GM15510 (cell line): ENCODE data around the gene HUWE1.

Experiments used
- POLR2A ChIP-seq: IDR thresholded peaks from 3 replicates; pipeline ENCODE4 v1.6.1; 2011; ENCODE audit warnings: borderline replicate concordance; ENCODE audit not compliant: insufficient read length; ENCODE audit errors: extremely low read depth

HUWE1 gene

DNA sequence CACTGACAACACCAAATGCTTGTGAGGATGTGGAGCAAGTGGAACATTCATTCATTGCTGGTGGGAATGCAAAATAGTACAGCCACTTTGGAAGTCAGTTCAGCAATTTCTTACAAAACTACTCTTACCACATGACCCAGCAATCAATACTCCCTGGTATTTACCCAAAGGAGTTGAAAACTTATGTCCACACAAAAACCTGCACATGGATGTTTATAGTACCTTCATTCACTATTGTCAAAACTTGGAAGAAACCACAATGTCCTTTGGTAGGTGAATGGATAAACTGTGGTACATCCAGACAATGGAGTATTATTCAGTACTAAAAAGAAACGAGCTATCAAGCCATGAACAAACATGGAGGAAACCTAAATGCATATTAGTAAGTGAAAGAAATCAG is 27.5 kb downstream of the HUWE1 start:
- no peak for TF ChIP-seq POLR2A

DNA sequence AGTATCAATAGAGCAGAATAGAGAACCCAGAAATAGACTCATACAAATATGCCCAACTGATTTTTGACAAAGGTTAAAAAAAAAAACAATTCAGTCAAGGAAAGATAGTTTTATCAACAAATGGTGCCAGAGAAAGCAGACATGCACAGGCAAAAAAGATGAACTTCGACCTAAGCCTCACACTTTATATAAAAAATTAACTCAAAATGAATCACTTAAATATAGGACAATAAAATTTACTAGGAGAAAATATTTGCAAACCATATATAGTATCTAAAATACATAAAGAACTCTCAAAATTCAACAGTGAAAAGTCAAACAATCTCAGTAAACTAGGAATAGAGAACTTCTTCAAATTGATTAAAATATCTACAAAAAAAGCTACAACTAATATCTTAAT is 29.7 kb downstream of the HUWE1 start:
- TF ChIP-seq POLR2A: no peak

DNA sequence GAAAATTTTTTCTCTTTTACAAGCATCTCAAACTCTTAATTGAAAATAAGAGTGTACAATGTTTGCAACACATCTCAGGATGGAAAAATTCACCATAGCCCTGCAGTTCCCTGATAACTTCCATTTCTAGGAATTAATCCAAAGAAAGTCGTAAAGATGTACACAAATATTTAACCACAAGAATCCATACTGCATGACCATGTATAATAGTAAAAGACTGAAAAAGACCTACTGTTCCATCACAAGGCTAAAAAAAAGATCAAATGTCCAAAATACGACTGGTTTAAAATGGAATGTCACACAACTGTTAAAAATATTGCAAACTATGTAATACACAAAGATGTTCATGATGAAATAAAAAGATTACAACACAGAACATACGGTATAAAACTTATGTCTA is 32.1 kb downstream of the HUWE1 start:
- no peak for TF ChIP-seq POLR2A

DNA sequence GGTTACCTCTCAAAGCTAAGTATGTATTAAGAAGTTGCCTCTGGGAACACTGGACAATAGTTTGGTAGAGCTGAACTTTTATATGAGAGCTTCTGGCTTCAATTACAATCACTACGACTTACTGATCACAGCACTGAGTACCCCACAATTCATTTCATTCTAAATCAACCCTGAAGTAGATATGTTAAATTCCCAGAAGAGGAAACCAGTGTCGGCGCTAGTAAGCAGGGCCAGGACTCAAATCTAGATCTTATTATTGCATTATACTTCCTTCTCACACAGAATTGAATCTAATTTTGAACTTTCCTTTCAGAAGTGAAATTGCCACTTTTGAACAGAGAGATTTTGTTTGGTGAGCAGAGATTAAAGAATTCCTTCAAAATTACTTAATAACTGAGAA is 41.8 kb downstream of the HUWE1 start:
- TF ChIP-seq POLR2A: no peak

DNA sequence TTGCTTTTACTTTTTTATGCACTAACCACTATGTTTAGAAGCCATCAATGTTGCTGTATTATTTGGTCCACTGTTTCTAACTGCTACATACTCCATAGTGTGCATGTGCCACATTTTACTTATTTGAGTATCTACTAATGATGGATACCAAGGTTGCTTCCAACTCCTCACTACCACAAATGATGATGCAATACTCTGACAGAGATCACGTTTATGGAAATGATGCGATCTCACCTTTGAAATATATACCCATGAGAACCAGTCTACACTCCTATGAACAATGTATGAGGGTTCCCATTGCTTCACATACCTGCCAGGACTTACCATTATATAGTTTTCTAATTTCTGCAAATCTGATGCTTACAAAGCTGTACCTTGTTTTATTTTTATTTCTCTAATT is 44.2 kb downstream of the HUWE1 start:
- no peak for TF ChIP-seq POLR2A

DNA sequence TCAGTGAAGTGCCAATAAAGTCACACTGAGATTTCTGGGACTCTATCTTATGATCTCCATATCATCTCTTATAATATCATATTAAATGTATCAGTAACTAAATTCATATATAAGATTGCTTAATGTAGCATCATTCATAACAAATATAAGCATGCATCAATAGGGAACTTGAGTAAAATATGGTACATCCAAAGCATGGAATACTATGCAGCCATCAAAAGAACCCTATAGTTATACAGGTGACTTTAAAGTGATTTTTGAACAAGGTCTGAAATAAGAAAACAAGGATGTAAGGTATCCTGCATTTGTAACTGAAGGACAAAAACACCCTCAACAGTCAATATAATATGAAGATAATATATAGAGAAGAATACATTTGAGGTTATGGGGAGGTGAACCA is 47.3 kb downstream of the HUWE1 start:
- no peak for TF ChIP-seq POLR2A

DNA sequence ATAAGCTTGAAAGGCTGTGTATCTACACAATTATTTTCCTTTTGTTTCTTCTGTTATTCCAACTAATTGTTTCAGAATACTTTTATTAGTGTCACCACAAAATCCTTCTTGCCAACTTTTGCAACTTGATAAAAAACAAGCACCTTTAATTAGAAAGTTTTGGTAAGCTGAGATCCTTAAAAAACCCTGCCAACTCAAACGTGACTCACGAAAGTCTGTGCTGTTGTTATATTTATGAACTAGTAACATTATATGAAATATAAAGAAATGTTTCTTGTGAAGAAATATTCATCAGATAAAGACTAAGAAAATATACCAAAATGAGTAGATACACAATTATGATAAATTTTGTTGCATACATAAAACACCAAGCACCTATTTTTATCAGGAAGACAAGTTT is 49.0 kb downstream of the HUWE1 start:
- TF ChIP-seq POLR2A: no peak

DNA sequence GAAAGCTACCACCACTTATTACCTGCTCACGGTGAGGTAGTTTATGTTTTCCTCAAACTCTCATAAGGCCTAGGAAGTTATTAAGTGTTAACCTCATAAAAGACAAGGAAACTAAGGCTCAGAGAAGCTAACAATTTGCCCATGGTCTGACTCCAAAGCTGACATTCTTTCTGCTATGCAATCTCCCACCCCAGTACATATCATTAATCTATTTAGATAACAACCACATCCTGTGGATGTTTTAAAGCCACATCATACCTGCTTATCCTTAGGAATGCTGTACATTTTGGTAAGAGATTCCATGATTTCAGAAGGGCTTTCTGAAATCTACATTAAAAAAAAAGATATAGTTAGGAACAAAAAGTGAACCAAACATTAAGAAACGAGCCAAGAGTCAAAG is 55.4 kb downstream of the HUWE1 start:
- no peak for TF ChIP-seq POLR2A

DNA sequence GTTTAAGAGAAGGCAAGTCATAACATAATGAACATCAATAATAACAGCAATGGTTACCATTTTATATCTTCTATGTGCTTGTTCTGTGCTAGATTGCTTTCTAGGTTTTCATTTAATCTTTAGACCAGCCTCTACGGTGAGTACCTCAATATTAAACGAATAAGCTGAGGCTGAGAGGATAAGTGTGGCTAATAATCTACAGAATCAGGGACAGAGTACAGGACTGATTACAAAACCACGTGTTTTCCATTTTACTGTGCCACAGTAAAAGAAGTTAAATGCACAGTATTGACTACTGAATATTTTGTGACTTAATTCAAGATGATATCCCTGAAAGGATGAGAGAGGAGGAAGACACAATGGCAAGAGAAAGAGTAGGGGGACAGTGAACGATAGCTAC is 56.3 kb downstream of the HUWE1 start:
- no peak for TF ChIP-seq POLR2A

DNA sequence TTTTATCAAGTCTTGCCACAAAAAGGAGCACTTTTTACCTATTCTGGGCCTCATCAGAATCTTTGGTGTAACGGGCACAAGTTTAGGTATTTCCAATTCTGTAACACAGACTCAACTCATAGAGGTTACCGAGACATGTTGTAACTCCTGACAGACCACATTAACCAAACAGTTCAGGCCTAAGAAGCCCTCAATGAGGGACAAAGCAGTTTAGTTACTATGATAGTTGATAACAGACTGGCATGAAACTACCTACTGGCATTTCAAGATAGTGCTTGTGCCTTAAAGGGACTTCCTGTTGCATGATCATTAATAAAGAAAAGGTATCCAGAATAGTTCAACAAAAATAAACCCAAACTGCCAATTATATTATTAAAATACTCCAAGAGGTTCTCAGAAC is 64.1 kb downstream of the HUWE1 start:
- no peak for TF ChIP-seq POLR2A

DNA sequence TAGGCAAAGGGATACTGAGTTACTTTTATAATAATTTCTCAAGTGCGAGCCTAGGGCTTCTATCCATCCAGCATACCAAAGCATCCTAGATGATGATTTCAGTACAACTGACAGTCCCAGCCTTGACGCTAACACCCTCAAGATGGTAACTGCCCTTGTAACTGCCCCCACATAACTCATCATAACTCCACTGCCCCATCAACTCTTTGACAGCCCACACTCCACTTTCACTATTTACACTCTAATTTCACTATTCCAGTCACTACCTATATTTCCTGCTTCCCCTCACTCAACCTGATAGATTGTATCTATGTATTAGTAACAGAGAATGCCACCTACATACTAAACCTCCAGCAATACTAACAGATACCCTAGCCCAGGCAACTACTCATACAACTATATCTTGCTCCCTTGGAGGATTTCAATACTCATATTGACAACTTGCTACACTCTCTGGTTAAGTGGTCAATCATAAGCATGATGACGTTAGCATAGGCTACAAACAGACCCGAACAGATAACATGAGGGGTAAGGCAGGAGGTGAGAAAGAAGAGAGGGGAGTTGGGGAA is 65.0 kb downstream of the HUWE1 start:
- TF ChIP-seq POLR2A: no peak

DNA sequence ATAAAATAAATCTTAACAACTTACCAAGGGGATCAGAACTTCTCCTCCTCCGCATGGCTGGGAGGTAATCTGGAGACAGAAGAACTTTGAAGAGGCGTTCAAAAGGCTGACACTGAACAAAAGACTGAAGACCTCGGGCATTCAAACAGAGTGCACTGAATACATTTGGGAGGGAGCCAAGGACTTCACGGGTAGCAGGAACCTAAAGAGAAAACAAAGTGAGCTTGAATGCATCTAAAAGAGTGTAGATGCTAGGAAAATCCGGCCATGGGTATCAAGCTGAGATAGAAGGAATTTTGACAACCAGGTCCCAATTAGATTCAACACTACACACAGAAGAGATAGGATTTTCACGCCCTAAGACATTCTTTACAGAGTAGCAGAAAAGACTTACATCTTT is 69.6 kb downstream of the HUWE1 start:
- TF ChIP-seq POLR2A: no peak

DNA sequence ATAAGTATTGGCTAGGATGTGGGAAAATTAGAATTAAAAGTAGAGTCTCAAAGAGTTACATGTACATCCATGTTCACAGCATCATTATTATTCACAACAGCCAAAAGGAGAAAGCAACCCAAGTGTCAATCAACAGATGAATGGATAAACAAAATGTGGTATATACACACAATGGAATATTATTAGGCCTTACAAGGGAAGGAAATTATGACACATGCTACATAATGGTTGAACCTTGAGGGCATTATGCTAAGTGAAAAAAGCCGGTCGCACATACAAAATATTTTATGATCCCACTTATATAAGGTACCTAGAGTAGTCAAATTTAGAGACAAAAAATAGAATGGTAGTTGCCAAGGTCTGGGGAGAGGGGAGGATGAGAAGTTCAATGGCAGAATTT is 80.1 kb downstream of the HUWE1 start:
- no peak for TF ChIP-seq POLR2A

DNA sequence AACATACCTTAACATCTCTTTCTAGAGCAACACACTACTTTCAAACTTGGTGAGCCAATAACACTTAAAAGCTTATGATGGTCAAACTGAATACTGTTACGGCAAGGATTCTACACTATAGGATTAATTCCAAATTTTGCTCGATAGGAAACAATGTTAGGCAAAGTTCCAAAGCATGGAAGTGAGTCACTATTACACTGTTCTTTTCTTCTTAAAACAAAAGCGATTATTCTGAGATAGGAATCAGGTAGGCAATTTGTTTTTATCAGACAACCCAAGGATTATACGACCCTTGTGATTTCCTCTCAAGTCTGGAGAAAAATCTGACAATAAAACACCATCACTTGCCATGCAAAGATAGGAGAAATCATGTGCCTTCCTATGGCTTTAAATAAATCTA is 81.5 kb downstream of the HUWE1 start:
- TF ChIP-seq POLR2A: no peak

DNA sequence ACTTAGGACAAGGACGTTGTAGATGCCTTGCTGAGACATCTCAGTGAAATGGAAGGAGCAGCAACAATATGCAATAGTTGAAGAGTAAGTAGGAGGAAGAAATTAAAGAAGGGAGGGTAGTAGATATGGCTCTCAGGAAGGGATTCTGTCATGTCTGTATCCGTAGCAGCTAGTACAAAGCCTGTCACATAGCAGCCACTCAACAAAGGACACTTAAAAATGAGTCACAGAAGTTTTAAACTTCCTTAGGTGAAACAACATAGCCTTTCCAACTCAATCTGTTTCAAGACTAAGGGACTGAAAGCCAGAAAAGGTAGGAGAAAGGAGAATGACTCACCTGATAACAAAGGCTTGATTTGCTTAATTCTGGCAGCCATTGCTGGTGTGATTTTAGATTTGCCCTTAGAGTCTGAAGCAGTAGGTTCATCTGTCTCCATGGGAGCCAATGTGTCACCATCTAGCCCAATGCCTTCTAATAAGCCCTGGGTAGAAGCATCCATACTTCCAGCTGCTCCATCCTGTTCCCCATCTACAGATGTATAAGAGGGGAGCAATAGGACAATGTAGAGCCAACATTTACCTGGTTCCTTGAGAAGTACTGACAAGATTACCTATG is 86.6 kb downstream of the HUWE1 start:
- no peak for TF ChIP-seq POLR2A

DNA sequence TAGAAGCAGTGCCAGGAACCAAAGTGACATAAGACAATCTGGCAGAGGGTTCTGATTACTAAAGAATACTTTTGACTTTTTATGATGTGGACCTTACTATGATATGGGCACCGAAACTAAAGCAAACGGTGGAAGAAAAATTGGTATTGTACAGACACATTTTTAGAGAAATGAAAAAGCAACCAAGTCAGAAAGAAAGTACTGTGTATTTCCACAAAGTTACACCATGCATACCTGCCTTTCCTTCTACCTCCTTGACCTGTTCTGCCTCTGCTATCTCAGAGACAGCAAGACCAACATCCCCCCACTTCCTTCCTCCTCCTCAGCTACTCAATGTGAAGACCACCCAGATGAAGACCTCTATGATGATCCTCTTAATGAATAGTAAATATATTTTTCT is 88.3 kb downstream of the HUWE1 start:
- no peak for TF ChIP-seq POLR2A
